ENCODE results near the gene DNAJC27. TPM values are rescaled to one million over a fixed set of nuclear protein-coding genes. Genes with fewer than 3 reads are reported as not detected.

DNAJC27 gene
- polyA plus RNA-seq, 1 of the 3 experiments (the other 2 are of a cell fraction): 2.4 TPM

GRCh38 chr2:24925815-24926214 is 45.9 kb downstream of the DNAJC27 start:
- DNase-seq: no peak
- WGBS (ENCODE audit: low lambda C conversion rate): 91% methylated on average over 10 of the region's 10 CpGs
- Histone ChIP-seq H3K27me3 (ENCODE audit: insufficient read depth) (no peaks in the 10 kb centered on the region), H4K20me1 (ENCODE audit: insufficient read depth) (no peaks in the 10 kb centered on the region), H3K9ac (no peak overlapping the region), H3K4me1 (ENCODE audit: control insufficient read depth in 1 of 2, insufficient read depth in 2 of 2, low read depth in 1 of 2, low read length in 1 of 2) (peaks cover 0 to 2% of the 10 kb centered on the region in 2 experiments; a peak in 1 of 4 replicates), H2AFZ (ENCODE audit: low read depth) (no peak overlapping the region), H3K4me2 (no peak overlapping the region), H3K4me3 (ENCODE audit: low read depth in 2 of 2, low read length in 1 of 2) (no peak overlapping the region), H3K9me2 (no peaks in the 10 kb centered on the region), H3K9me3 (no peaks in the 10 kb centered on the region), H3K36me3 (replicated peaks in 1 of 2; ENCODE audit: control insufficient read depth in 1 of 2, insufficient read depth in 2 of 2, low read length in 1 of 2) (no peaks in the 10 kb centered on the region), H3F3A (replicated peaks; ENCODE audit: insufficient read depth) (peaks cover 6% of the 10 kb centered on the region), H3K79me2 (ENCODE audit: insufficient read depth) (no peaks in the 10 kb centered on the region), H3K27ac (ENCODE audit: low read depth in 2 of 2, low read length in 1 of 2) (no peak overlapping the region)
- TF ChIP-seq, protein P1, sequence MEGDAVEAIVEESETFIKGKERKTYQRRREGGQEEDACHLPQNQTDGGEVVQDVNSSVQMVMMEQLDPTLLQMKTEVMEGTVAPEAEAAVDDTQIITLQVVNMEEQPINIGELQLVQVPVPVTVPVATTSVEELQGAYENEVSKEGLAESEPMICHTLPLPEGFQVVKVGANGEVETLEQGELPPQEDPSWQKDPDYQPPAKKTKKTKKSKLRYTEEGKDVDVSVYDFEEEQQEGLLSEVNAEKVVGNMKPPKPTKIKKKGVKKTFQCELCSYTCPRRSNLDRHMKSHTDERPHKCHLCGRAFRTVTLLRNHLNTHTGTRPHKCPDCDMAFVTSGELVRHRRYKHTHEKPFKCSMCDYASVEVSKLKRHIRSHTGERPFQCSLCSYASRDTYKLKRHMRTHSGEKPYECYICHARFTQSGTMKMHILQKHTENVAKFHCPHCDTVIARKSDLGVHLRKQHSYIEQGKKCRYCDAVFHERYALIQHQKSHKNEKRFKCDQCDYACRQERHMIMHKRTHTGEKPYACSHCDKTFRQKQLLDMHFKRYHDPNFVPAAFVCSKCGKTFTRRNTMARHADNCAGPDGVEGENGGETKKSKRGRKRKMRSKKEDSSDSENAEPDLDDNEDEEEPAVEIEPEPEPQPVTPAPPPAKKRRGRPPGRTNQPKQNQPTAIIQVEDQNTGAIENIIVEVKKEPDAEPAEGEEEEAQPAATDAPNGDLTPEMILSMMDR (IDR thresholded peaks at IDR 0.05): no peak
- TF ChIP-seq, protein P2, sequence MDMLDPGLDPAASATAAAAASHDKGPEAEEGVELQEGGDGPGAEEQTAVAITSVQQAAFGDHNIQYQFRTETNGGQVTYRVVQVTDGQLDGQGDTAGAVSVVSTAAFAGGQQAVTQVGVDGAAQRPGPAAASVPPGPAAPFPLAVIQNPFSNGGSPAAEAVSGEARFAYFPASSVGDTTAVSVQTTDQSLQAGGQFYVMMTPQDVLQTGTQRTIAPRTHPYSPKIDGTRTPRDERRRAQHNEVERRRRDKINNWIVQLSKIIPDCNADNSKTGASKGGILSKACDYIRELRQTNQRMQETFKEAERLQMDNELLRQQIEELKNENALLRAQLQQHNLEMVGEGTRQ (IDR thresholded peaks at IDR 0.05; ENCODE audit: borderline replicate concordance, low read depth, low read length): no peak
- TF ChIP-seq ZBTB33 (IDR thresholded peaks at IDR 0.05; ENCODE audit: borderline replicate concordance, low read depth): no peak
- TF ChIP-seq NRF1 (IDR thresholded peaks at IDR 0.05; ENCODE audit: low read depth, low read length): no peak
- TF ChIP-seq MEF2A (IDR thresholded peaks at IDR 0.05; ENCODE audit: borderline replicate concordance, low read depth): no peak
- no peak for TF ChIP-seq FOXM1 (IDR thresholded peaks at IDR 0.05; ENCODE audit: low read depth)
- TF ChIP-seq GABPA (IDR thresholded peaks at IDR 0.05; ENCODE audit: low read depth): no peak
- TF ChIP-seq GATA2 (CRISPR knock-in tag; IDR thresholded peaks at IDR 0.05): no peak
- TF ChIP-seq CHD2 (IDR thresholded peaks at IDR 0.05; ENCODE audit: low read length, partially characterized antibody): no peak
- no peak for TF ChIP-seq JUND (IDR thresholded peaks at IDR 0.05)
- TF ChIP-seq MXI1 (IDR thresholded peaks at IDR 0.05; ENCODE audit: low read depth, low read length): no peak
- TF ChIP-seq TCF12 (IDR thresholded peaks at IDR 0.05): no peak
- TF ChIP-seq EP300 (IDR thresholded peaks at IDR 0.05; ENCODE audit: borderline replicate concordance in 1 of 2, low read depth in 1 of 2, low read length in 1 of 2): no peak
- TF ChIP-seq, protein P3, sequence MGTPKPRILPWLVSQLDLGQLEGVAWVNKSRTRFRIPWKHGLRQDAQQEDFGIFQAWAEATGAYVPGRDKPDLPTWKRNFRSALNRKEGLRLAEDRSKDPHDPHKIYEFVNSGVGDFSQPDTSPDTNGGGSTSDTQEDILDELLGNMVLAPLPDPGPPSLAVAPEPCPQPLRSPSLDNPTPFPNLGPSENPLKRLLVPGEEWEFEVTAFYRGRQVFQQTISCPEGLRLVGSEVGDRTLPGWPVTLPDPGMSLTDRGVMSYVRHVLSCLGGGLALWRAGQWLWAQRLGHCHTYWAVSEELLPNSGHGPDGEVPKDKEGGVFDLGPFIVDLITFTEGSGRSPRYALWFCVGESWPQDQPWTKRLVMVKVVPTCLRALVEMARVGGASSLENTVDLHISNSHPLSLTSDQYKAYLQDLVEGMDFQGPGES (IDR thresholded peaks at IDR 0.05; ENCODE audit: low read depth, low read length): no peak
- TF ChIP-seq REST (IDR thresholded peaks at IDR 0.05; ENCODE audit: low read depth, low read length): no peak
- ChIA-PET POLR2A (no interaction called here), CTCF (no interaction called here)
